Kidney capillary endothelial cell (primary cell): ENCODE results near the gene GEN1.
"Not testable (repeated sequence)": the region's sequence is repeated elsewhere in the genome, so short reads cannot be mapped to it uniquely, and the experiment has no call there.

Source experiments
- DNase-seq: peaks from one replicate; pipeline ENCODE4 v3.0.0-alpha.2; 2018; ENCODE audit warnings: low spot score

GEN1 gene

DNA sequence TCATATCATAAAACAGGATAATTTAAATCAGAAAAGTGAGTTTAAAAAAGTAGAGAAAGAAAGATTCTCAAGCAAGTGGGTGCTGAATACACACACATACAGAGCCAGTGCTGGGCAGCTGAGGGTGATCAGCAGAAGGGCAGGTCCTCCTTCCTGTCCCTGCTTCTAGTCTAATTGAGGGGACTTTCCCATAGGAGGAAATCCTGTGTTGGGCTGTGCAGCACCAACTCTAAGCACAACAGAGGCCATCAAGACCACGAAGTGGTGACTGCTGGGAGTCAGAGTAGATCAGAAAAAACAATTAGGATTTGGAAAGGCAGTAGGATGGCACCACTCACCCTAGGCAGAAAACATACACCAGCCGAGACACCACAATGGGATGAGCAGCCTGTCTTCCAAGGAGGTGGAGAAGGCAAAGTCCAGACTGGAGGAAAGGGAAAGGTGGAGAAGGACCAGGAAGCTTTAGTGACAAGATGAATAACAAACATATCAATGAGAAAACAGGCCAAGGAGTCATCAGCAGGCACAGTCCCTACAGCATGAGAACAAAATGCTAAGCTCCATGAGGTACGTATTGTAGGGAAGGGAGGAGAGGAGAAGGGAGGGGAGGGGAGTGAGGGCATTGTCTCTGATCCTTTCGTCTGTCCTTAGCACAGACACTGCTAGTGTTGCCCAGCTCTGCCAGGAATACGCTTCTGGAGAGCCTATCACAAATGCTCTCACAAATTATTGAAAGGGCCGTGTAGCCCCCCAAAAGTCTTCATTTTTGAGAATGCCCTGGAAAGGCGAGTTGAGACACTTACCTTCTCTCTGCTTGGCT lies 45.6 kb downstream of the GEN1 start:
- DNase-seq, result no peak

DNA sequence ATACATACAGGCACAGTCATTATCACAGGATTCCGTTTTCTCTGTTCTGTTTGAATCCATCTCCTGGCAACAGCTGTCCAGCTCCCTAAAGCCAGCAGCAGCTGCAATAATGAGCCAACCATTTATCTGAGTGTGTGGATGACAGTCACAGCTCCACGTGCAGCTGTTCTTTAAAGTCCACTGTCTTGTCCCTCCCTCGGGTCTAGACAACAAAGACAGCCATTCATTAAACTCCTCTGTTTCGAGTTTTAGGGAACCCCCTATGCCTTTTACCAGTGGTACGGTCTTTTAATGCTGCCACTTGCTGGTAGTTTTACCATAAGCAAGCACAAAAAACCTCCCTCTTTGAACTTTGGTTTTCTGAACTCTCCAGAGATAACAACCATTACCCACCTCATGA lies 46.3 kb downstream of the GEN1 start:
- DNase-seq, result no peak

DNA sequence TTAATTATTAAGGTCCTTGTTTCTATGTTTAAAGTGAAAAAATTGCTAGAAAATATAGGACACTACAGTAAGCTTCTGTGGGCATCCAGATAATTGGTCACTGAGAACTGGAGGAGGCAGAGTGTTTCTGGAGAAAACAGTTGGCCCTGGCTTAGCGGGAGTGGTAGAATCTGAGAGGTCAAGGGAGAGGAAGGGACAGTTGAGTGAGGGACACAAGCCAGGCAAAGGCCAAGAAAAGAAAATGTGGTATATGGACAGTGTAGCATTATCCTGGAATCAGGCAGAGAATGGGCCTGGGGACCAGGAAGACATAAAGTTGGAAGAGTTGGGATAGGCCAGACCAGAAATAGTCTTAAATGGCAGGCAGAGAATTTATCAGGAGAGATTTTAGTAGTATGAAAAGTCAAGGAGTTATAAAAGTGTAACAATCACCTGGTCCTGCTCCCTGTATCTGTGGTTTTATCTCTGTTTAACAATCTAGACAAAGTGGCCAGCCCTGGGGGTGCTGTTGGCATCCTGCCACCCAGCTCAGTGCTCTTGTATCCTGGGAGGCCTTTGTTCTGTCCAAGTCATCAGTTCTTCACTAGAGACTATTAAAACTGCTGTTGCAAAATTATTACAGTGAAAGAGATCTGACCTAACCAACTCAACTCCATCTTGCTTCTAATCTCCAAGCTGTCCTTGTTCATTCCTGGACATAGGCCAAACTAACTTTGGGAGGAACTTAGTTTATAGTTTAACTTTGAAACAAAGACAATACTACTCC lies 46.9 kb downstream of the GEN1 start:
- no peak for DNase-seq

DNA sequence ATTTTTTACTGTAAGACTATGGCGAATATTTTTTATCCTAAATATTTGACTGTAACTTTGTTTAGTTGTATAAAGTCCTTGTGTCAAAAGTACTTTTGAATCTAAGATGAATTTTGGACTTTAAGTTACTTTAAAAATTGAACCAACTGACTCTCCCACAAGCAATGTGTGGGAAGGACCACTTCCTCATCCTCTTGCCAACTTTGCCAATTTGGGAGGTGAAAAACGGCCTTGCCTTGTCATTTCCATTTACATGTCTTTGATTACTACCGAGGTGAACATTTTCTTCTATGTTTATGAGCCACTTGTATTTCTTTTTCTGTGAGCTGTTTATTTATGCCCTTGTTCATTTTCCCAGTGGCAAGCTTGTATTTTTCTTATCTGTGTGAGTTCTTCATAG lies 49.6 kb downstream of the GEN1 start:
- DNase-seq, result no peak

DNA sequence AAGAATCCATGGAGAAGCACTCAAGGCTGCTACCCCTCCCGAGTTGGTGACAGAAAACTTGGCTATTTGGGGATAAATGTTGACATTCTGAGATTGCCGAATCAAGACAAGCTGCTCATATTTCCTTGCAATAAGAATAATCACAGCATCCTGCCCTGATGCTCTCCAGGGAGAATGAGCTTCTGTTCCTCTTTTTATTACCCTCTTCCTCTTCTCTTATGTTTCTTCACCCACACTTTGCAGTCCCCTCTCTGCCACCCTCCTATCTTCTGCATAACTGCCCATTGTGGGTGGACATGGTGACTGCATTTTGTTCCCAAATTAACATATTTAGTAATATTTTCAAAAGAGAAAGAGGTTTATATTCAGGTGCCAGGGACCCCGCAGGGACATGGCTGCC lies 50.4 kb downstream of the GEN1 start:
- DNase-seq, result no peak

DNA sequence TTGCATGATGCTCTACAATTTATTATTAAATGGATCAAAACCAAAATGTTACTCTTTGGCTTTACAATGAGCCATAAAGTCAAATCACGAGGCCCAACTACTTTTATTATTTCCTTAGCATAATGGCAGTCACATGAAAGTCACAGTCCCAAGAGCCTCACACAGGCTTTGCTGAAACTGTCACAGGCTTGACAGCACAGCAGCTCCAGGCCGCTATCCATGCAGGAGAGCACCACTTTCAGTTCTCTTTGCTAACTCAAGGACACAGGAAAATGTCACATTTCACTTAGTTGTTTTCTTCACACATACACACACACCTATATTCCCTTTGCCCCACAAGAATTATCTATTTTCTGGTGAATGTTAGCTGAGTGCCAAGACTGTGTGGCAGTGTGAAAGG lies 51.2 kb downstream of the GEN1 start:
- no peak for DNase-seq

DNA sequence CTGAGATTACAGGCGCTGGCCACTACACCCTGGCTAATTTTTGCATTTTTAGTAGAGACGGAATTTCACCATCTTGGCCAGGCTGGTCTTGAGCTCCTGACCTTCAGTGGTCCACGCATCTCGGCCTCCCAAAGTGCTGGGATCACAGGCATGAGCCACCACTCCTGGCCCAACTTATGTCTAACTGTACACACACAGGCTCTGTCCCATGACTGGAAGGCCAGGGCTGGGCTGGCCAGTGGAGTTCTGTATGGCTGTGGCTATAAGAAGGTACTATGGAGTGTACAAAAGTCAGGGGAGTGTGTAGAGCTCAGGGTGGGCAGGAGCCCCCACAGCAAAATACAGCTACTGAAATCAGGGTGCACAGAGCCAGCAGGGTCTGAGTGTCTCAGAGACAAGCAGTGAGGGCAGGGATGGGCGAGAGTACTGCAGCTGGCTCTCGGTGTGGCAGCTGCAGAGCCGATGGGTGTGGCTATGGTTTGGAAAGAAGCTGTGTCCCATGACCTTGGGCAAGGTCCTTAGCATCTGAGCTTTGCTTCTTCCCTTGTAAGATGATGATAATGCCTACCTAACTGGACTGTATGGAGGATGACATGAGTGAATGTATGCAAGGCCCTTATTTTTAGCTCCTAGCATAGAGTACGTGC lies 51.9 kb downstream of the GEN1 start:
- no peak for DNase-seq

DNA sequence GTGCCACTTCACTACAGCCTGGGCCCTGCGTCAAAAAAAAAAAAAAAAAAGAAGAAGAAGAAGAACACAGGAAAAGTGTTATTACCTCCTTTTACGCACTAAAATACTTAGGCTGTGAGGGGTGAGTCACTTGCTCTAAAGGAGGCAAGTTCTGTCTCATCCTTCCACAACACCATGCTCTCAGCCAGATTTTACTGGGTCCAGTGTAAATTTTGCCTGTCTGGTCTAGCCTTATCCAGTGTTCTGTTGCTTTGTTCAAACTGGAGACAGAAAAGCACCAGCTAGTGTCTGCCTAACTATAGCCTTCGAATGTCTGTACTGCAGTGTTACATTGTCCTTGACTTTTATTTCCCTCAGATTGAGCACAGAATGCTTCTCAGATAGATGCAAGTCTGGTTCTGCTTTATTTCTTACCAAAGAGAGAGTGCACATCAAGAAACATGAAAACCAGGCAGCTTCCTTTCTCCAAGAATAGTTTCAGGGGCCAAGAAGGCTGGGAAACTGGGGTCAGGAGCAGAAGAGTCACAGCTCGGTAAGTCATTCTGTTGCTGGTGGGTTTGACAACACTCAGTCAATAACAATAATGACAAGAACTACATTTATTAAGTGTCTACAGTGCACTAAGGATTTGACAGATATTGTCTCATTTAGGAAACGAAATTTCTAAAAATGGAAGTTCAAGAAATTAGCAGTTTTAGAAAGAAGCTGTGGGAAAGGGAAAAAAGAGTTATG lies 59.2 kb downstream of the GEN1 start:
- no peak for DNase-seq

DNA sequence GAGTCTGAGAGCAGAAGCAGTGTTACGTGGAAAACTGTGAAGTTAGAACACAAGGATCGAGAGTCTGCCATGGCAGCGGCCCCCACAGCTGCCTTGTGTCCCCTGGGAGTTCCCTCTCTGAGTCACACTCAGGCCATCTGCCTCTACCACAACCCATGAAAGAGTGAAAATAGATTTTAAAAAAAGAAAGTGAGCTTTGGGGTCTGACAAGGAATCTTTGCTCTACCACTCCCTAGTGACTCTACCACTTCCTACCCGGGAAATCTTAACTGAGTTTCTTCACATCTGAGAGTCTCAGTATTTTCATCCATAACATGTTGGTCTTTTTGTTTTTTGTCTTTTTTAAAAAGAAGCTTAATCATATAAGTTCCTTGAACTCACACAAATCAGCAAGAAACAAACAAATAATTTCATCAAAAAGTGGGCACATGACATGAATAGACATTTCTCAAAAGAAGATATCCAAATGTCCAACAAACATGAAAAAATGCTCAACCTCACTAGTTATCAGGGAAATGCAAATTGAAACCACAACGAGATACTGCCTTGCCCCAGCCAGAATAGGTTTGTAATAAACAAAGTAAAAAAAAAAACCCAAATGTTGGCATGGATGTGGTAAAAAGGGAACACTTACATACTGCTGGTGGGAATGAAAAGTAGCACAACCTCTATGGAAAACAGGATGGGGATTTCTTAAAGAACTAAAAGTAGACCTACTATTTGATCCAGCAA lies 60.0 kb downstream of the GEN1 start:
- no peak for DNase-seq

DNA sequence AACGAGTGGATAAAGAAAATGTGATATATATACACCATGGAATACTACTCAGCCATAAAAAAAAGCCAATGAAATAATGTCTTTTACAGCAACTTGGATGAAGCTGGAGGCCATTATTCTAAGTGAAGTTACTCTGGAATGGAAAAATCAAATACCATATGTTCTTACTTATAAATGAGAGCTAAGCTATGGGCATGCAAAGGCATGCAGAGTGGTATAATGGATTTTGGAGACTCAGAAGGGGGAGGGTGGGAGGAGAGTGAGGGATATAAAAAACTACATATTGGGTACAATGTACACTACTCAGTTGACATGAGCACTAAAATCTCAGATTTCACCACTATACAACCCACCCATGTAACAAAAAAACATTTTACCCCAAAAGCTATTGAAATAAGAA lies 60.7 kb downstream of the GEN1 start:
- DNase-seq, result no peak

DNA sequence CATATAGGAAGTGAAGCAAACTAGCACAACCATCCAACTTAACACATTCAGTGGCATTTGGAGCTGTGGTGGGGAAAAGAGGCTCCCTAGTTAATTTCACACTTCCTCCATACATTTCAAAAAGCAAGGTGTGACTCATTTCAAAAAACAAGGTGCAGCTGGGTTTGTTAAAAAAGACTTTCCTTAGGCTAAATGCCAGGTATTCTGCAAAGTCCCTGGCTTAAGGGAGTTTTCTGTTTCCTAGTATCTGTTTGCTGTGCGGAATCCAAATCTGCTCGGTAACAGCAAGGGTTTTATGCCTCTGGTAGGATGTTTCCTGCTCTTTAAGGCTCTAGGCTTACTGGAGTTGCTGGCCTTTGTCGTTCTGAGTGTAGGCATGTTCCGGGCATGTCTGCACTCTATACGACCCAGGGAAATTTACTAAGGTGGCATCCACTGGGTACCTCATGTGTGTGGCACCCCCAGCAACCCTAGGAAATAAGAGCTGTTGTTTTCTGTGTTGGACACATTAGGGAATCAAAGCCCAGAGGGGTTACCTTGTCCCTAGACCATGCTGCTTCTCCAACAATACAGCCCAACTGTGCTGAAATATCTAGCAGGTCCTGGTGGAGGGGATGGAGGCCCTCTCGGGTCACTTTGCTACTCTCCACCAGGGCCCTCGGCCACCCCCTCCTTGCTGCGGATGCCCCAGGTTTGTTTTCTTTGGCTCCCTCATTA lies 61.7 kb downstream of the GEN1 start:
- no peak for DNase-seq

DNA sequence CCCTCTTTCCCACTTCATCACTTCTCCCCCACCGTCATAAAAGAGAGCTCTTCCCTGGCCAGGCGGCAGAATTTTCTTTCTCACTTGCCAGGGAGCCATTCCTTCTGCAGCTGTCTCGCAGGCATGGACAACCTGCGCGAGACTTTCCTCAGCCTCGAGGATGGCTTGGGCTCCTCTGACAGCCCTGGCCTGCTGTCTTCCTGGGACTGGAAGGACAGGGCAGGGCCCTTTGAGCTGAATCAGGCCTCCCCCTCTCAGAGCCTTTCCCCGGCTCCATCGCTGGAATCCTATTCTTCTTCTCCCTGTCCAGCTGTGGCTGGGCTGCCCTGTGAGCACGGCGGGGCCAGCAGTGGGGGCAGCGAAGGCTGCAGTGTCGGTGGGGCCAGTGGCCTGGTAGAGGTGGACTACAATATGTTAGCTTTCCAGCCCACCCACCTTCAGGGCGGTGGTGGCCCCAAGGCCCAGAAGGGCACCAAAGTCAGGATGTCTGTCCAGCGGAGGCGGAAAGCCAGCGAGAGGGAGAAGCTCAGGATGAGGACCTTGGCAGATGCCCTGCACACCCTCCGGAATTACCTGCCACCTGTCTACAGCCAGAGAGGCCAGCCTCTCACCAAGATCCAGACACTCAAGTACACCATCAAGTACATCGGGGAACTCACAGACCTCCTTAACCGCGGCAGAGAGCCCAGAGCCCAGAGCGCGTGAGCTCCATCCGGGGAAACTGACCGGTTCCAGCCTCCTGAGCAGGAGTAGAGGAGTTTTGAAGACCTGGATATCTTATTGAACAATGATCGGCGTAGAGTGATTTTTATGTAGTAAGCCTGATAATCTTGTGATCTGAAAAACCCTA lies 62.7 kb downstream of the GEN1 start, which contains the start of gene MSGN1:
Gene MSGN1 (plus strand): TSS at position 65 of the 850 bp plus-strand sequence. CDS start 59 bp downstream, at position 124.
- no peak for DNase-seq

DNA sequence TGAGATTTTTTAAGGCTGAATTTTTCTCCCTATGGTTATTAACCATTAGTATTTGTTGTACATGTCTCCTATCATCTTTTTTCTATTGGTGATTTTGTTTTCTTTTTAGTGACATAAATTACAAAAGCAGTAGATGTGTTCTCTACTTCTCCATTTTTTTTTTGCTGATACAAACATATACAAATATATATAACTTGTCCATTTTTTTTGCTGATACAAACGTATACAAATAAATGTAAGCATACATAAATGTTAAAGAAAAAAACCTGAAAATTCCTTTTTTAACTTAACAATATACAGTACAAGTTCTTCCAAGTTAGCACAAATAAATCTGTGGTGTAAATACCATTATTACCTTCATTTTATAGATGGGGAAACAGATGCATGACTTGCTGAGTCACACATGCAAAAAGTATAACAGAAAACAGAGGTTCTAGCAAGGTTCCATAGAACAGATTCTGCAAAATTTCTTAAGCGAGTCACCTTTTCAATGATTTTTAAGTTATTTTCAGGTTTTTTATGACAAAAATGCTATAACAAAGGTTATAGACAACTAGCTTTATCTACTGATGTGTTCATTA lies 64.4 kb downstream of the GEN1 start:
- DNase-seq, result no peak

DNA sequence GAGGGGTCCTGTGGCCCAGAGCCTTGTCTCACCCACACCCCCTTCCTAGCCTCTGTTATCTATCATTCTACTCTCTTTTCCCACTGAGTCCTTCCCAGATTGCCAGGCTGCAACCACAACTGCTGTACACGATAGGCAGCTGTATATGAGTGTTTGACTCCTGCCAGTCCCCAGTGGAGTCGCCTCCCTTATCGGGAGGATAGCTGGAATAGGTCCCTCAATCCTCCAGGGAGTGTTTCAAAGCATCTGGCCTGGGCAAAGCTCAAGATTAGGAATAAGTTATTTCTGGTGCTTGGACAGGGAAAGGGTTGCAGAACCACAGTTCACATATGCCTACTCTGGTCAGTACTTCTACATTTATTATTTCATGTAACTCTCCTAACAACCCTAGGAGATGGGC lies 67.1 kb downstream of the GEN1 start:
- DNase-seq, result no peak

DNA sequence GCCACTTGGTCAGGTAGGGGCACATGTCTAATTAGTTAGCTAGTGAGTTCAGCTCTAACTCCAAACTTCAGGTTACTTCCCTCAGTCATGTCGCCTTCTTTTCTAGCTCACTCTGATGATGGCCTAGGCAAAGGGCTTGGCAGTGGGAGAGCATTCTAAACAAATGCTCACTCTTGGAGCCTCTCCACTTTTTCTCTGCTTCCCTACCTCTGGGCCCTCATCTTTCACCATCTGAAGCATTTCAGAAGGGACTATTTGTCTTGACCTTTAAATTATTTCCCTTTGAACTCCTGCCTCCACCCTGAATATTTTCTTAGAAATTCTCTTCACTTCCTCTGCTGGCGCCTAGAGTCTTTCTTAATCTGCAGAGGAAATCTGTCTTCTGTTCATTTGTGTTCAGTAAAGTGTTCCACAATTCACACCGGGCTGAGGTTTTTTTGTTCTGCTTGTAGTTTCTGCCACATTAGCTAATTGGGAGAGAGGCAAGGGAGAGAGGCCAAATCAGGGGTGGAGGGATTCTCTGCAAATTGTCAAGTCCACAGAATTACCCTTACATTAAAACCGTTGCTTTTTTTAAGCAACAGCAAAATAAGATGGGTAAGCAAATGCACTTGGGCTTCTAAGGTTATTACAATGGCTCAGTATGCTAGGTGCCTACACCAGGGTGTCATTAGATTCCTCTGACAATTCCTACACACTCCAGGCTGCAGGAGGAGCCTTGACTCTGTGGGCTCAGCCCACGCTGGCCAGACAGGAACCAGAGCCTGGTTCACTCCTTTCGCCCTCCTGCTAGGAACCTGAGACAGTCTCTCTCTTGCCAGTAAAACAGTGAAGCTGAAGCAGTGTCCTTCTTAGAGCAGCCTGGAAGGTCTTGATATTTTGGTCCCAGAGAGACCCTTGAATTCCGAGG lies 67.9 kb downstream of the GEN1 start:
- DNase-seq, result no peak

DNA sequence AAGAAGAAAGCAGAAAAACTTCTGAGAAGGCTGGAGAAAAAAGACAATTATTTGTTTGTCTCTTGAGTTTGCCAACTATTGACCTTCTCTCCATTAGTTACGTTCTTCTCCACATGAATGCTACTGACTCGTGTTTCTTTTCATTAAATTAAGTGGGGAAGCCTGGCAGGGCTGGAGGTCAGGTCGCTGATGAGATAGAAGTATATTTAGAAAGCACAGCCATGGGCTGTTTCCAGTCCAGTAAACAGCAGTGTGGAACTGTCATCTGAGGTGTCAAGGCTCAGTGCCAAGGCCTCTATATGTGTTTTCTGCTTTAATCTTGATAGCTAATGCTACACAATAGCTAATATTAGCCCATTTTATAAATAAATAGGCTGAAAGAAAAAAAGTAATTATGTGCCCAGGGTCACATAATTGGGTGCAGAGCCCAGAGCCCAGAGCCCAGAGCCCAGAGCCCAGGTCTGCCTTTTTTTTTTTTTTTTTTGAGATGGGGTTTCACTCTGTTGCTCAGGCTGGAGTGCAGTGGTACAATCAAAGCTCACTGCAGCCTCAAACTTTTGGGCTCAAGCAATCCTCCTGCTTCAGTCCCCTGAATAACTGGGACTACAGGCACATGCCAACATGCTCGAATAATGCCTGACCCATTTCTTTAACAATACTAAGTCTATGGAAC lies 68.6 kb downstream of the GEN1 start:
- no peak for DNase-seq

DNA sequence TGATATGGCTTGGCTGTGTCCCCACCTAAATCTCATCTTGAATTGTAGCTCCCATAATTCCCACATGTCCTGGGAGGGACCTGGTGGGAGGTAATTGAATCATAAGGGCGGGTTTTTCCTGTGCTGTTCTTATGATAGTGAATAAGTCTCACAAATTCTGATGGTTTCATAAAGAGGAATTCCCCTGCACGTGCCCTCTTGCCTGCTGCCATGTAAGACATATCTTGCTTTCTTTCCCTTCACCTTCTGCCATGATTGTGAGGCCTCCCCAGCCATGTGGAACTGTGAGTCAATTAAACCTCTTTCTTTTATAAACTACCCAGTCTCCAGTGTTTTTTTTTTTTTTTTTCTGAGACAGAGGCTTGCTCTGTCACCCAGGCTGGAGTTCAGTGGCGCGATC lies 69.7 kb downstream of the GEN1 start:
- not testable (repeated sequence) for DNase-seq

DNA sequence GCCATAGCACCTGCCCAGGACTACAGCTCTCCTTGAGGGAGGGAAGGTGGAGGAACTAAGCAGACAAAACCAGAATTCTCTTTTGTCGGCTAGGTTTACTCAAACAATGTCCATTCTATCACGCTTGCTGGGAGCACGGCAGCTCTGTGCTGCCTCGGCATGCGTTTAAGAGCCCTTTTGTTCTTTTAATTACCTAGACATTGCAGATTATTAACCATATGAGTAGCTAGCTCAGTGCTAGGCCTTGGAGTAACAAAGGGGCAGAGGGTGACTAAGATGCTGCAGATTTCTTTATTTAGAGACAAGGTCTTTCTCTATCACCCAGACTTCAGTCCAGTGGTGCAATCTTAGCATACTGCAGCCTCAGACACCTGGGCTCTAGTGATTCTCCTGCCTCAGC lies 73.4 kb downstream of the GEN1 start:
- no peak for DNase-seq
